Neuronal stem cell (in vitro differentiated cells): Measurements from ENCODE around the gene ASMTL.

Experiments used
- DNase-seq: peaks from one replicate; pipeline ENCODE4 v3.0.0-alpha.2; 2013; ENCODE audit warnings: low spot score
- H2AFZ ChIP-seq: one replicate; pipeline ENCODE4 v1.6.1; 2013; ENCODE audit warnings: mild to moderate bottlenecking, low read length, inconsistent platforms
- H2AK5ac ChIP-seq: 2 replicates; pipeline ENCODE4 v1.6.1; 2013; ENCODE audit warnings: low read depth, mild to moderate bottlenecking, inconsistent platforms, low read length, moderate library complexity, mixed read lengths
- H2BK120ac ChIP-seq: 2 replicates; pipeline ENCODE4 v1.6.1; 2013; ENCODE audit warnings: low read depth, mild to moderate bottlenecking, inconsistent platforms, low read length, moderate library complexity, mixed read lengths
- H2BK12ac ChIP-seq: one replicate; pipeline ENCODE4 v1.6.1; 2013; ENCODE audit warnings: low read length, inconsistent platforms
- H2BK15ac ChIP-seq: 2 replicates; pipeline ENCODE4 v1.6.1; 2013; ENCODE audit warnings: mild to moderate bottlenecking, low read length, inconsistent platforms, mixed read lengths
- H2BK5ac ChIP-seq: one replicate; pipeline ENCODE4 v1.6.1; 2013; ENCODE audit warnings: inconsistent platforms, mild to moderate bottlenecking, low read length, moderate library complexity
- H3K14ac ChIP-seq: one replicate; pipeline ENCODE4 v1.6.1; 2013; ENCODE audit warnings: low read length, inconsistent platforms
- H3K18ac ChIP-seq: 2 replicates; pipeline ENCODE4 v1.6.1; 2013; ENCODE audit warnings: low read length, inconsistent platforms
- H3K23ac ChIP-seq: 2 replicates; pipeline ENCODE4 v1.6.1; 2013; ENCODE audit warnings: low read depth, mild to moderate bottlenecking, mixed read lengths, low read length, inconsistent platforms; ENCODE audit not compliant: poor library complexity
- H3K27ac ChIP-seq: replicated peaks from 3 replicates; pipeline ENCODE4 v1.5.1; 2013; ENCODE audit warnings: low read length, inconsistent platforms
- H3K27me3 ChIP-seq, 3 experiments: 2 replicates each; pipeline ENCODE4 v1.6.1; 2013; ENCODE audit warnings: low read length in 3 of 3, mild to moderate bottlenecking in 2 of 3, inconsistent platforms in 1 of 3, low read depth in 1 of 3, mixed read lengths in 1 of 3, moderate library complexity in 1 of 3; ENCODE audit not compliant: control insufficient read depth in 3 of 3, insufficient read depth in 3 of 3
- H3K36me3 ChIP-seq, 2 donors: replicated peaks in 1 of 2; 2 replicates each; pipeline ENCODE4 v1.6.1; 2013; ENCODE audit warnings: low read length in 2 of 2; ENCODE audit not compliant: control insufficient read depth in 2 of 2, insufficient read depth in 2 of 2
- H3K4ac ChIP-seq: 2 replicates; pipeline ENCODE4 v1.6.1; 2013; ENCODE audit warnings: inconsistent platforms, mild to moderate bottlenecking, low read length, moderate library complexity
- H3K4me1 ChIP-seq, 2 donors: 1 replicate in 1 of 2; 2 replicates in 1 of 2; pipeline ENCODE4 v1.6.1; 2013; ENCODE audit warnings: low read length in 2 of 2, low read depth in 1 of 2; ENCODE audit not compliant: control insufficient read depth in 2 of 2, insufficient read depth in 1 of 2
- H3K4me2 ChIP-seq: one replicate; pipeline ENCODE4 v1.6.1; 2013; ENCODE audit warnings: mild to moderate bottlenecking, low read length, inconsistent platforms; ENCODE audit not compliant: insufficient read depth, poor library complexity, severe bottlenecking
- H3K4me3 ChIP-seq, 2 donors: 2 replicates each; pipeline ENCODE4 v1.5.1; 2013; ENCODE audit warnings: low read length in 2 of 2, mild to moderate bottlenecking in 2 of 2, inconsistent platforms in 1 of 2, moderate library complexity in 1 of 2
- H3K79me1 ChIP-seq: one replicate; pipeline ENCODE4 v1.6.1; 2013; ENCODE audit warnings: low read depth, mild to moderate bottlenecking, inconsistent platforms, low read length, moderate library complexity
- H3K9ac ChIP-seq: one replicate; pipeline ENCODE4 v1.6.1; 2013; ENCODE audit warnings: mild to moderate bottlenecking, low read depth, low read length, inconsistent platforms; ENCODE audit not compliant: poor library complexity
- H3K9me3 ChIP-seq, 2 donors: replicated peaks in 1 of 2; 2 replicates each; pipeline versions ENCODE3 to v1.6.1; 2013; ENCODE audit warnings: low read length in 2 of 2, mild to moderate bottlenecking in 2 of 2, inconsistent platforms in 1 of 2, low read depth in 1 of 2, mixed read lengths in 1 of 2, moderate library complexity in 1 of 2; ENCODE audit not compliant: control insufficient read depth in 2 of 2, insufficient read depth in 1 of 2
- H4K8ac ChIP-seq: one replicate; pipeline ENCODE4 v1.6.1; 2013; ENCODE audit warnings: low read depth, mild to moderate bottlenecking, inconsistent platforms, low read length, moderate library complexity
- H4K91ac ChIP-seq: one replicate; pipeline ENCODE4 v1.6.1; 2013; ENCODE audit warnings: low read length, low read depth, mild to moderate bottlenecking, inconsistent platforms; ENCODE audit not compliant: poor library complexity
- WGBS, 2 donors: extraction: QIAGEN DNeasy Blood & Tissue Kit; methylation state at CpG; one replicate each; pipeline ENCODE4 v1.1.7; 2013; ENCODE audit warnings: missing lambda C conversion rate in 2 of 2, mixed read lengths in 1 of 2; ENCODE audit not compliant: insufficient read length in 2 of 2, insufficient replicate concordance in 1 of 2; ENCODE audit errors: extremely low coverage in 2 of 2; 5-methylcytosine and 5-hydroxymethylcytosine counted together

The ASMTL gene

GRCh38 chrX:1477229-1477628 is 24.5 kb upstream of the ASMTL start:
- H2BK5ac ChIP-seq: no peak overlapping the region
- H2BK15ac ChIP-seq: no peak overlapping the region
- H3K4me3 ChIP-seq: no peak overlapping the region
- H3K27ac ChIP-seq: no peak overlapping the region
- H2BK120ac ChIP-seq: no peak overlapping the region
- WGBS, 2 donors: 100% methylated on average over 1 to 3 of the region's 3 CpGs
- H3K4ac ChIP-seq: no peak overlapping the region
- no peaks in the 10 kb centered on the region for H3K79me1 ChIP-seq
- no peak overlapping the region for H3K4me2 ChIP-seq
- no peak overlapping the region for H2BK12ac ChIP-seq
- H3K14ac ChIP-seq: no peak overlapping the region
- DNase-seq: no peak
- no peak overlapping the region for H4K8ac ChIP-seq
- H3K9ac ChIP-seq: no peak overlapping the region
- no peaks in the 10 kb centered on the region for H3K4me1 ChIP-seq
- H2AFZ ChIP-seq: no peak overlapping the region
- no peak overlapping the region for H2AK5ac ChIP-seq
- H3K23ac ChIP-seq: no peak overlapping the region
- H3K18ac ChIP-seq: no peak overlapping the region
- H3K9me3 ChIP-seq: peaks cover 0 to 3% of the 10 kb centered on the region in 2 donors
- no peaks in the 10 kb centered on the region for H3K36me3 ChIP-seq
- no peak overlapping the region for H4K91ac ChIP-seq
- no peaks in the 10 kb centered on the region for H3K27me3 ChIP-seq

GRCh38 chrX:1476682-1477081 is 24.0 kb upstream of the ASMTL start:
- Histone ChIP-seq H3K4me1 (no peaks in the 10 kb centered on the region), H2BK12ac (no peak overlapping the region), H3K14ac (peak overlapping the region; percentile 63), H3K27ac (no peak overlapping the region), H2BK120ac (no peak overlapping the region), H2BK5ac (no peak overlapping the region), H2BK15ac (no peak overlapping the region), H3K9ac (no peak overlapping the region), H3K4me2 (no peak overlapping the region), H4K8ac (no peak overlapping the region), H3K4me3 (no peak overlapping the region), H3K4ac (no peak overlapping the region), H4K91ac (no peak overlapping the region), H3K18ac (no peak overlapping the region), H3K79me1 (no peaks in the 10 kb centered on the region), H2AFZ (no peak overlapping the region), H3K23ac (no peak overlapping the region), H2AK5ac (no peak overlapping the region), H3K27me3 (no peaks in the 10 kb centered on the region), H3K36me3 (no peaks in the 10 kb centered on the region), H3K9me3 (peaks cover 0 to 3% of the 10 kb centered on the region in 2 donors)
- no peak for DNase-seq
- WGBS, 2 donors: no CpG with 5 or more reads among the region's 5 CpGs

- Histone ChIP-seq H3K27ac (no peak overlapping the region), H2AFZ (no peak overlapping the region), H3K79me1 (no peaks in the 10 kb centered on the region), H3K4me3 (peak overlapping the region in 1 of 2 donors; percentile 63), H2BK5ac (no peak overlapping the region), H3K9ac (no peak overlapping the region), H2BK12ac (no peak overlapping the region), H3K27me3 (no peaks in the 10 kb centered on the region), H2BK120ac (no peak overlapping the region), H3K23ac (no peak overlapping the region), H3K36me3 (no peaks in the 10 kb centered on the region), H2BK15ac (no peak overlapping the region), H3K9me3 (peaks cover 0 to 3% of the 10 kb centered on the region in 2 donors), H3K14ac (no peak overlapping the region), H2AK5ac (no peak overlapping the region), H4K91ac (no peak overlapping the region), H3K4me1 (no peaks in the 10 kb centered on the region), H3K4me2 (no peak overlapping the region), H4K8ac (no peak overlapping the region), H3K18ac (no peak overlapping the region), H3K4ac (no peak overlapping the region)
- DNase-seq: no peak
- no CpG with 5 or more reads among the region's 1 CpG for WGBS, 2 donors
Measured at GRCh38 chrX:1475881-1476280, 23.2 kb upstream of the ASMTL start.

- Histone ChIP-seq H3K9me3 (peaks cover 0 to 3% of the 10 kb centered on the region in 2 donors), H3K18ac (no peak overlapping the region), H3K14ac (no peak overlapping the region), H3K27ac (no peak overlapping the region), H3K23ac (no peak overlapping the region), H3K36me3 (no peaks in the 10 kb centered on the region), H3K27me3 (no peaks in the 10 kb centered on the region), H2AK5ac (no peak overlapping the region), H2BK5ac (no peak overlapping the region), H4K8ac (no peak overlapping the region), H2AFZ (no peak overlapping the region), H2BK120ac (no peak overlapping the region), H3K79me1 (no peaks in the 10 kb centered on the region), H3K9ac (no peak overlapping the region), H3K4me1 (no peaks in the 10 kb centered on the region), H3K4me3 (no peak overlapping the region), H2BK12ac (no peak overlapping the region), H2BK15ac (no peak overlapping the region), H4K91ac (no peak overlapping the region), H3K4ac (no peak overlapping the region), H3K4me2 (no peak overlapping the region)
- no CpG with 5 or more reads among the region's 4 CpGs for WGBS, 2 donors
- DNase-seq: no peak
Measured at GRCh38 chrX:1475481-1475880, 22.8 kb upstream of the ASMTL start.
